GM19023 (cell line): ENCODE measurements around the gene RAB21.

ENCODE experiments used
- ATAC-seq: cut with Tn5 transposase; IDR thresholded peaks from one replicate; pipeline ENCODE4 v1.9.1; 2021; ENCODE audit warnings: mild to moderate bottlenecking, moderate library complexity; ENCODE audit not compliant: unreplicated experiment

Gene RAB21, protein sequence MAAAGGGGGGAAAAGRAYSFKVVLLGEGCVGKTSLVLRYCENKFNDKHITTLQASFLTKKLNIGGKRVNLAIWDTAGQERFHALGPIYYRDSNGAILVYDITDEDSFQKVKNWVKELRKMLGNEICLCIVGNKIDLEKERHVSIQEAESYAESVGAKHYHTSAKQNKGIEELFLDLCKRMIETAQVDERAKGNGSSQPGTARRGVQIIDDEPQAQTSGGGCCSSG

DNA sequence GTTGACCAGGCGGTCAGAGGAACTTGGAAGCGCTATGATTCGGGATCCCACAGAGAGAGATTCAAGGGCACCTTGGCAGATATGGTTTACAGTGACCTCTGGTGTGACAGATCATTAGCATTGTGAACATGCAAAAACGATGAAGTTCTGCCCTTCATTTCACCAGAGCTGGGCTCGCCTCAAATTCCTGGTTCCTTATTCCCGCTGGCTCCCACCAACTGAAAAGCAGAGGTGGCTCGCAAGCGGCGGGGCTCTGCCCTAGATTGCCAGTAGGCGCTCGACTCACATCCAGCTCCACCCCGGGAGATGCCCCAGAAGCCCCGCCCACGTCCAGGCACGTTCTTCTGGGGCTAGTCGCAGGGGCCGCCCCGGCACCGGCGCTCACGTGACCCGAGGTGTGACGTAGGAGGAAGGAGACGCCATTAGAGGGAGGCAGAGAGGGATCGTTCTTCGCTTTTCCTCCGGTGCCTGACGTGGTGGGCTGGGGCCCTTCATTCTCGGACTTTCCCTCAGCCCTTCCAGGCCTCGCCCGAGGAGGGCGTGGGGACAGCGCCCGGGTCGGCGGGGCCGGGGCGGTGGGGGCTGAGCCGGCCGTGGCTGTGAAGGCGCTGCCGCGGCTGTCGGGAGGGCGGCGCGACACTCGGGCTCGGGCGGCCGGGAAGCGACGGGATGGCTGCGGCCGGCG lies at the start of gene RAB21:
TSS of gene RAB21 (plus strand) at position 403 of the 685 bp plus-strand sequence. CDS start at position 670, 267 bp downstream.
- ATAC-seq = peak; percentile 95

DNA sequence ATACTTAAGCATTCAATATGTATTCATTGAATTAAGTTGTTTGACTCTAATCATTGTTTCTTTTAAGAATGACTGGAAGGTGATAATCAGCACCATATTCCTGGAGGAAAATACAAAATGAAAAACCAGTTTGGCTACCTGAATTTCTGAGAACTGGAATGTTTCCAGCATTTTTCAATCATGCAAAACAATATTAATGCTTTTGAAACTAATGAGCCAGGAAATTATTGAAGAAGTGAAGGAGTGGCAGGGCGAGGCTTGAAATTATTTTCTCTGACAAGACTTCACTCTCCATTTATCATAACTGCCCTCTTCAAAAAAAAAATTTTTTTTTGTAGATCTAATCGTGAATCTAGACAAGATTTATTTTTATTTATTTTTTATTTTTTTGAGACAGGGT lies 49.7 kb upstream of the RAB21 start:
- ATAC-seq = no peak

DNA sequence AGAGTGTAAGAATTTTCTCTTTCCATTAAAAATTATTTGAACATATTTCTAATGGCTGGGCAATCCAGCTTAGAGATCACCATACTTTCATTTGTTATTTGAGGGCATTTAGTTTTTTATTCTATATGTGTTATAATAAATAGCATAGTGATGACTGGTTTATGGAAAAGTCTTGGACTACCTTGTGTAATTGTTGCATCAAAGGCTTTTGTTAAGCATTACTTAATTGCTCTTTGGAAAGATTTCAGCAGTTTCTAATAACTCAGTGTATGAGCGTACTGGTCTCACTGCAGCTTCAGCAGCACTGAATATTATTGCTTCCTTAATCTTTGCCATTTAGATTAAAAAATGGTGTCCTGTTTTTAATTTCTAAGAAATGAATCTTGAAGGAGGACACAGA lies 46.0 kb upstream of the RAB21 start:
- no peak for ATAC-seq

DNA sequence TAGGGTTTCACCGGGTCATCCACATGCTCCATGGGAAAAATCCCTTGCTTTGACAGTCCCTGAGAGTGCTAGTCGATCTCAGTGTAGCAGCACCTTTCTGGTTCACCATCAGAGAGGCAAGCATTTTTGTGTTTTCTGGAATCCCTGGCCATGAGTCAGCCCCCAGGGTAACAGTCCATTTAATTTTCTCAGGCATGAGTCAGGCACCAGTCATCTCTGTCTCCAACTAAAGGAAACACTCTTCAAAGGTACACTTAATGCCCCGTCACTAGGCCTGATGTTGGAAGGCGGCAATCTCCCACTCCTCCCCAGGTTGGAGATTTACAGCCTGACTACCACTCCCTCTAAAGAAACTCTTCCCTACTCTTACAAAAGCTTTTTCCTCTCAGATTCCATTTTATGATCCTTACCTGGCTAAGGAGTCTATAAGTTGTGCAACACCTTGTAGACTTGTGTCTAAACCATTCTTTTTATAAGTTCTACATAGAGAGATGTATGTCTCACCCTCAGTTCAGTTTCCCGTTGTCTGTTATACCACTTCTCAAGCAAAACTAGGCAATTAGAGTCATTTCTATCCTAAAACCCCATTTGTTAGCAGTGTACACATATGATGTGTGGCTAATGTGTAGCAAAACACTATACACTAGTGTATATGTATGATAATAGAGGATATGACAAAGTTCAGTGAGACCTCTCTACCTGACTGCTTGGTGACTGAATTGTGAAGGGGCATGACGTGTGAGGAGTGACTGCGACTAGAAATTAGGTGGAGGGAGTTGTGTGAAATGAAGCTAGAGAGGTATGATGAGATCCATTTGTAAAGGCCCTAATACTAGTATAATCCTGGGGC lies 44.2 kb upstream of the RAB21 start:
- no peak for ATAC-seq

DNA sequence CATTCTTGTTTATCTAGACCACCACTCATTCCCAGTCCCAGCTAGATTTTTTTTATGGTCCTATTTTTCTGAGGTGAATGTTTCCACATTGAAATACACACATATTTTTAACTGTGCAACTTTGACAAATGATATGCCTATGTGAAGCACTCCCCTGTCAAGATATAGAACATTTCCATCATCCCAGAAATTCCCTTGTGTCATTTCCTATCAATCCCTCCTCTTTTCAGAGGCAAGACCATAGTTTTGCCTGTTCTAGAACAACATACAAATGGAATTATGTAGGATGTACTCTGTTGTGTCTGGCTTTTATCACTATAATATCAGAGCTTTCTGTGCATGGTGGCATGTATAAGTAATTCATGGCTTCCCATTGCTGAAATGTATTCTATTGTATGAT lies 36.1 kb upstream of the RAB21 start:
- no peak for ATAC-seq

DNA sequence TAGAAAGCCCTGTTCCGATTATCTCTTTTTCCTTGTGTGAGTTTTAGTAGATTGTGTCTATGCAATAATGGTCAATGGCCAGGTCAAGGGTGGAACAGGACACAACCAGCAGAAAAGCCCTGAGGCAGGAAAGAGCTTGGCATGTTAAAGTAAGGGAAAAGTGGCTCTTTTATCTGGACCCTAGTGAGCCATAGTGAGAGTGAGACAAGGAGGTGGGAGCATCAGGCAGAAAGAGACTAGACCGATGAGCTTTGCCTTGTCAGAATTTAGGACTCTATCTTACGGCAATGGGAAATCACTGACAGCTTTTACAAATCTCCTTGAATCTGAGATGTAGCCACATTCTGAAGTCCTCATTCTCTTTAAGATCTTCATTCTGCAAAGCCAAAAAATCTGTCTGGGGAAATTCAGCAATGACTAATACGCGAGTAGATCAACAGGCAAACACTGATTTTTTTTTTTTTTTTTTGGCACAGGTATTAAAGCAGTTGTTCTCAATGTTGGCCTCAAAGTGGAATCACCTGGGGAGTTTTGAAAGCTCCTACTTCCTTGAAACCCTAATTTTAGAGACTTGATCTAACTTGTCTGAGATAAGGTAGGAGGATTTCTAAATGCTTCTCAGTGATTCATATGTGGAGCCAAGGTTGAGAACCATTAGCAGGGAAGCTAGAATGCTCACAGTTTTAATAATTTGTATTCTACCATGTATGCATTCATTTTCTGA lies 34.9 kb upstream of the RAB21 start:
- no peak for ATAC-seq

DNA sequence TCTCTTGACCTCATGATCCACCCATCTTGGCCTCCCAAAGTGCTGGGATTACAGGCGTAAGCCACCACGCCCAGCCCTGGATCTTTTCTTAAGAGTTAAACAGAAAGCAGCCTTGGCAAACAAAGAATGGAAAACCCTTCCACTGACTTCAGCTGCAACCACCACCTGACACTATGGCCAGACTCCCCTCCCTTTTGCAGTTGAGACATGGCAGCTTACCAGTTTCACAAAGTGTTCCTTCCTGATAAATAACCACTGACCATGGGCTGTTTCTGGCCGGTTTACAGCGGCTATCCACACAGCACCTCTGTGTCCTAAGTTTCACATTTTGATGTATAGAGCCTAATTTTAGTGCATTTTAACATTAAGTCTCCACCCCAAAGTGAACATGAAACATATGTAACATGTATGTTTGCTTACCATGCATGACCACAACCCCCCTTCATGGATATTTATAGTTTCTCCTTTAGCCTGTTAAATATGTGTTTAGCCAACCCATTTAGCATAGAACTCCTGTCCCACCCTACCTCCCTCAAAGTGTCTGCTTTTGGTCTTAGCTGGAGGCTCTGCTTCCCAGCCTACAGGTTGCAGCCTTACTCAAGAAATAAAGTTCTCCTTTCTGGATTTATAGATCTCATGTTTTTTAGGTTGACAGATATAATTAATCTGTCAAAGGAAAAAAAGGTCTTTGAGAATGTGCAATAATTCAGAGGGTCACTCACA lies 32.7 kb upstream of the RAB21 start:
- no peak for ATAC-seq

DNA sequence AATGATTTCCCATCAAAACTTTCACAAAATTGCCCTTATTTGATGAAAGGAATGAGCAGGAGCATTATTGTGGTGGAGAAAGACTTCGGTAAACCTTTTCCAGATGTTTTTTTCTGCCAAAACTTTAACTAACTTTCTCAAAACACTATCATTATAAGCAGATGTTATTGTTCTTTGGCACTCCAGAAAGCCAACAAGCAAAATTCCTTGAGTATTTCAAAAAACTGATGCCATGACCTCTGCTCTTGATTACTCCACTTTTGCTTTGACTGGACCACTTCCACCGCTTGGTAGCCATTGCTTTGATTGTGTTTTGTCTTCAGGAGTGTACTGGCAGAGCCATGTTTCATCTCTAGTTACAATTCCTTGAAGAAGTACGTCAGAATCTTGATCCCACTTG lies 29.7 kb upstream of the RAB21 start:
- no peak for ATAC-seq

DNA sequence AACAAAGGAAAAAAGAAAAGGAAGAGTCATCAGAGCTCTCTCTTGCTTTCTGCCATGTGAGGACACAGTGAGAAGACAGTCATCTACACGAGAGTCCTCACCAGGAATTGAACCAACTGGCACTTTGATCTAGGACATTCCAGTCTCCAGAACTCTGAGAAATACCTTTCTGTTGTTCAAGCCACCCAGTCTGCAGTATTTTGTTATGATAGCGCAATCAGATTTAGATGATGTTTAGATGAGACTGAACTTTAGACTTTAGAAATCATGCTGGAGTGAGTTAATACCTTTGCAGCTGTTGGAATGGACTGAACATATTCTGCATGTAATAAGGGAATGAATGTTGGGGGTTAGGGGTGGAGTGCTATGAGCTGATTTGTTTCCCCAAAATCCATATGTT lies 28.1 kb upstream of the RAB21 start:
- ATAC-seq = no peak

DNA sequence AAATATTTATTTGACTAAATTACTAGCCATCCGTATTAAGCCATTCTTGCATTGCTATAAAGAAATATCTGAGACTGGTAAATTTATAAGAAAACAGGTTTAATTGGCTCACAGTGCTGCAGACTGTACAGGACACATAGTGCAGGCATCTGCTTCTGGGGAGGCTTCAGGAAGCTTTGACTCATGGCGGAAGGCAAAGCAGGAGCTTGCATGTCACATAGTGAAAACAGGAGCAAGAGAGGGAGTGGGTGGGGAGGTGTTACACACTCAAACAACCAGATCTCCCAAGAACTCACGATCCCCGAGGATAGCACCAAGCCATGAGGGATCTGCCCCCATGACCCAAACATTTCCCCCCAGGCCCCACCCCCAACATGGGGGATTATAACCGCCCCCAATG lies 26.7 kb upstream of the RAB21 start:
- no peak for ATAC-seq

DNA sequence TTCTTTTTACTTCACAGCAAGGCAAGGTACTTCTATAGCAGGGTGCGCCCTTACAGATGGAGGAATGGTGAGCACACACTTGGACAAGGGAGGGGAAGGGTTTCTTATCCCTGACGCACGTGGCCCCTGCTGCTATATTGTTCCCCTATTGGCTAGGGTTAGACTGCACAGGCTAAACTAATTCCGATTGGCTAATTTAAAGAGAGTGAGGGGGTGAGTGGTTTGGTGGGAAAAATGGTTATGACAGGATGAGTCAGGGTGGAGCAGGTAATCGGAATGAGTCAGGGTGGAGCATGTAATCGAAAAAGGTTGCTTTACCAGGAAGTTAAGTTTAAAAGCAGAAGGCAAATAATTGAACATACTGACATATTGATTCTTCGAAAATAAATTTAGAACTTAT lies 23.7 kb upstream of the RAB21 start:
- ATAC-seq = no peak

DNA sequence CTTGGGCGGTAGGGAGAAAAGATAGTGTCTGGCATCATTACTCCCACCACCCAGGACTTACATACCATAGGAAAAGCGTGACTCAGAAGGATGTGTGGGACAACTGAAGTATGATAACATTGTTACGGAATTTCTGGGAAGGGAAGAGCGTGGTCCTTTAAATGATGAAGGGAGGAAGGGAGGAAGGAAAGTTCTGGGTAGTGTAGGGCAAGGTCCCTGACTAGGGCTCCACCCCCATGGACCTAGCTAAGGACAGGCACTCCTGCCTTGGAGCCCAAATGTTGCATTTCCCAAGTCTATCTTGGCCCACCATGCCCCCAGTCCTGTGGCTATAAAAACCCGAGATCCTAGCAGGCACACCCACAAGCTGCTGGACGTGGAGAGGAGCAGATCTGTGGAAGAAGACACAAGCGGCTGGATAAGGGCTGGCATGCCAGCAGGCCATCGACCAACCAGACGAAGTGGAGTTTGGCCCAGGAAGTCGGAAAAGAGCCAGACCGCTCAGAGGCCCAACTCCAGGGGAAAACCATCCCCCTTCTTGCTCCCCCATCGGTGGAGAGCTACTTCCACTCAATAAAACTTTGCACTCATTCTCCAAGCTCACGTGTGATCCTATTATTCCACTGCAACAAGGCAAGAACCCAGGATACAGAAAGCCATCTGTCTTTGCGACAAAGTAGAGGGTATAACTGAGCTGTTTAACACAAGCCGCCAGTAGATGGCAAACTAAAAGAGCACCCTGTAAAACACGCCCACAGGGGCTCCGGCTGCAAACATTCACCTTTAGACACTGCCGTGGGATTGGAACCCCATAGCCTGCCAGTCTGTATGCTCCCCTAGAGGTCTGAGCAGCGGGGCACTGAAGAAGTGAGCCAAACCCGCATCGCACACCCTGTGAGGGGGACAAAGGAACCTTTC lies 23.0 kb upstream of the RAB21 start:
- no peak for ATAC-seq

DNA sequence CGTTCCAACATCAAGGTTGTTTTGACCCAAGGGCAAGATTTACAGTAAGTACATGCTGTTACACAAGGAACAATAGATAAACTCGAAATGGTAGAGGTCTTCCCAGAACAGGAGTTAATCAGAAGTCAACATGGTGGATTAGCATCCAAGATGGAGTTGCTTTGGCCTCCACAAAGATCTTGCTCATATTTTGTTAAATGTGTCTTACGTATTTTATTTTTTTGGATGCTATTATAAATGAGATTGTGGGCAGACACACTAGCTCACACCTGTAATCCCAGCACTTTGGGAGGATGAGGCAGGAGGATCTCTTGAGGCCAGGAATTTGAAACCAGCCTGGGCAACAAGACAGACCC lies 22.3 kb upstream of the RAB21 start:
- no peak for ATAC-seq

DNA sequence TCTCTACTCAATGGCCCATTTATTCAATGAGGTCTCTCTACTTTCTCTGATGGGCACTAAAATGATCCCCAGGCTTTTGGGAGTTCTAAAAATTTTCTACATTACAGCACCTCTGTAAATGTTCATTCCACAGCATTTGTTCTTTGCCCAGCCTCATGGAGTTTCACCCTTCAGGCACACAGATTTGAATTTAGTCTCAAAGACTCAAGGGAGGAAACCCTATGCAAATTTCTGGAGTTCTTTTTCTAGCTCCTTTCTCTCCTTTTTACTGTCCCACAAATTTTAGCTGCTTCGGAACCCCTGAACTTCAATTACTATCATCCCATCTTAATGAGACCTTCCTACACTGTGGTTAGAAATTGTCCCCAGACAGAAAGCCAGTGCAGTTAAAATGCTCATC lies 17.5 kb upstream of the RAB21 start:
- no peak for ATAC-seq

DNA sequence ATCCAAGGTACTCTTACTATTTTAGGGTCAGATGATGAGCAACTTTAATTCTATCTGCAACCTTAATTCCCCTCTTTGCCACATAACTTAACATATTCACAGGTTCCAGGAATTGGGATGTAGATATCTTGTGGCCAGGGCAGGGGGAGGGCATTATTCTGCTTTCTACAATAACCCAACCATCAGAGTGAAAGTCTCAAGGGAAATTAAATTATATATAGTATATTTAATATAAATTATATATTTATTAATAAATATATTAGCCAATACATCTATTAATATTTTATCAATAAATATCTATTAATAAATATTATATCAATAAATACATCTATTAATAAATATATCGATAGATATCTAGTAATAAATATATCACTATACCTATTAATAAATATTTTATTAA lies 11.7 kb upstream of the RAB21 start:
- no peak for ATAC-seq

DNA sequence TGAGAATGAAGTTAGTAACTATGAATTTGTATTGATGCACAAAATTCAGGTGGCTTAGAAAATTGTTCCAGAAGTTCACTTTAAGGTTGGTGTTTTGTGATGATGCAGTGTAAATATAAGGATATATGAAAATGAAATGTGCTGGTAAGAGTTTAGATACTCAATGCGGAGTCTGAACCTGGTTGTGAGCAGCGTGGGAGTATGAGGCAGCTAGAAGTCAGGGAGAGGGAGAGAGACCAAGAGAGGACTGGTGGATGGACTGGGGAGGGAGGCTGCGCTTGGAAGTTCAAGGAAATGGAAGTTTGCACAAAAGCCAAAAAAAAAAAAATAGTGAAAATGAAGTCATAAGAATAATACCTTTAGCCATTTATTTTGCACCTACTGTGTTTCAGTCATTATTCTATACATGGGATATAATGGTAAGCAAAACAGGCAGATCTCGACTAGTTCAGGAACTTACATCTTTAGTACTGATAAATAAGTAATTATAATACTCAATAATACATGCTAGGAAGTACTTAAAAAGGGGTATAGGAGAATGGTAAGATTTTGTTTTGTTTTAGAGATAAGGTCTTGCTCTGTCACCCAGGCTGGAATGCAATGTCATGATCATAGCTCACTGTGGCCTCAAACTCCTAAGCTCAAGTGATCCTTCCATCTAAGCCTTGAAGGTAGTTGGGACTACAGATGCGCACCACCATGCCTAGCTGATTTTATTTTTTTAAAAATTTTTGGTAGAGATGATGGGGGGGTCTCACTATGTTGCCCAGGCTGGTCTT lies 10.0 kb upstream of the RAB21 start:
- ATAC-seq = no peak

DNA sequence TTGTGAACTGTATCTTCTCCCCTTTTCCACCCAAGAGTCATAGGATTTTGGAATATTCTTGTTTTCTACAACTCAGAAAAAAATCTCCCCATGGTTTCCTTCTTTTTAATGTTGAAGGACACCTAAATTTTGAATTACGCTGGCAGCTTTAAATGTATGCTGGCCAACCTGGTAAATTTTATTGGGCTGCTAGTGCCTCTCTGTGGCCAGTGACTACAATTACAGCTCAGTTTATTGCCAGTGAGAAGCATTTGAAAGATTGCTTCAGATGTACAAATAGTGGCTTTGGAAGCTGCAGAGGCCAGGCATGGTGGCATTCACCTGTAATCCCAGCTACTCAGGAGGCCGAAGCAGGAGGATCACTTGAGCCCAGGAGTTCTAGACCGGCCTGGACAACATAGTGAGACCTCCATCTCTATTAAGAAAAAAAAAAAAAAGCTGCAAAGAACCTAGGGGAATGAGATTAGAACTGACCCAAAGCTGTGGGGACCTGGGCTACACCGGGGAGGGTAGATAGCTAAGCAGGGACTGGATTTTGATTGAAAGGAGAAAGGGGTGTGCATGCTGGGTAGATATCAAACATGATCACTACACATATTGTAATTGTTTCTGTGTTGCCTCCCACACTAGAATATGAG lies 7.6 kb upstream of the RAB21 start:
- ATAC-seq = peak; percentile 91

DNA sequence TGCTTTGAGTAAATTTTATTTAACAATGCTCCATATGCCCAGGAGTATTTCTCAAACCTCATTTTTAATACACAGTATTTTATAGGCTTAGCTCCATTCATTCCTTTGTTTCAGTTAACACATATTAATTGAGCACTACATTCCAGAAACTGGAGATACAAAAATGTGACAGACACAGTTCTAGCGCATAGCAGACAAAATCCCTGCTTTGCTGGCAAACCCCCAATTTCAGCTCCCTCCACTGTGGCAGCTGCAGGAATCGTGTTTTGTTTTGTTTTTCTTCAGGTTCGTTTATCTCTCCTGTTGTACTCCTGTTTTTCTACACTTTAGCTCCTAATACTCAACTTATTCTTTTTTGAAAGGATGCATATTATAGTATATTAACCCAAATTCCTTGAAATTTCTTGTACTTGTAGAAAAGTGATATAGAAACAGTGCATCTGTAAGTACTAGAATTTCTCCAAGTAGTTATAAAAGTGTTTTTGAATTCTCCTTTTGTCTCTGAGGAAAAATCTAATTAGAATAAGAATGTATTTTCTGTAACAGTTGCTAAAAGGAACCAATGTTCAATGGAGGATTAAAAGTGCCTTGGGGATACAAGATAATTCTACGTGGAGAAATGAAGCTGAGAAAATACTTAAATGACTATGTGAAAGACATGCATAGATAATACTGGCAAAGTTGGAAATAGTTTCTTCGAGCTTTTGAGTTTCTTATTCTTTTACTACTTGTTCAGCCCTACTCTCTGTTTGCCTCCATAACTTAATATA lies 6.4 kb upstream of the RAB21 start:
- no peak for ATAC-seq
